AG09319 (cell line): Measurements from ENCODE around the gene SERPINA4.

ENCODE experiments used
- DNase-seq: peaks from one replicate; pipeline ENCODE4 v3.0.0-alpha.2; 2010; ENCODE audit warnings: low read depth; ENCODE audit errors: extremely low read depth
- TF ChIP-seq, protein P1 (sequence below): IDR thresholded peaks from 2 replicates; pipeline ENCODE4 v1.5.1; 2011; ENCODE audit warnings: low read depth, mild to moderate bottlenecking, inconsistent platforms, low read length, moderate library complexity

The SERPINA4 gene

DNA sequence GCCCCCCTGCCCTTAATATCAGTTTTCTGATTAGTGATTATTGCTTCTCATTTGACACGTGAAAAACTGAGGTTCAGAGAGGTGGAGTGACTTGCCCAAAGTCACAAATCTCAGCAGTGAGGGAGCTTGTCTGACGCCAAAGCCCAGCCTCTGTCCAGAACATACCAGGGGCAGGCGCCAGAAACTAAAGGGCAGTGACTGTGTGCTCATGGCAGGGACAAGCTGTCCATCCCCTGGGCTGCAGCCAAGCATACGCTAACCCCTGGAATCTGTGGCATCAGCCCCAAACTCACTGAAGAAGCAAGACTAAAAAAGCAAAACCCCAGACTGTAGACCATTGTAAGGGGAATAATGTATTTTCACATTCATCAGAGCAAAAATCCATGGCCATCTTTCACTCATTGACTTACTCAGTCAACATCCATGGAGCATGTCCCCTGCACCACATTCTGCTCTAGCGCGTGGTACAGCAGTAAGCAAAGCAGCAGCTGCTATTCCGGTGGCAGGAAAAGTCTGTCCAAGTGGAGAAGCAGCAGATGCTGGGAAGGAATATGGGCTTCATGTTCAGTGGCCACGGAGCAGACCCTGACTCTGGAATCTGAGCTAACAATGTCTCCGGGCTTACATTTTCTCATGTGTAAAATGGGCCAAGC is 1.5 kb upstream of the SERPINA4 start:
- DNase-seq = no peak
- TF ChIP-seq, protein P1, sequence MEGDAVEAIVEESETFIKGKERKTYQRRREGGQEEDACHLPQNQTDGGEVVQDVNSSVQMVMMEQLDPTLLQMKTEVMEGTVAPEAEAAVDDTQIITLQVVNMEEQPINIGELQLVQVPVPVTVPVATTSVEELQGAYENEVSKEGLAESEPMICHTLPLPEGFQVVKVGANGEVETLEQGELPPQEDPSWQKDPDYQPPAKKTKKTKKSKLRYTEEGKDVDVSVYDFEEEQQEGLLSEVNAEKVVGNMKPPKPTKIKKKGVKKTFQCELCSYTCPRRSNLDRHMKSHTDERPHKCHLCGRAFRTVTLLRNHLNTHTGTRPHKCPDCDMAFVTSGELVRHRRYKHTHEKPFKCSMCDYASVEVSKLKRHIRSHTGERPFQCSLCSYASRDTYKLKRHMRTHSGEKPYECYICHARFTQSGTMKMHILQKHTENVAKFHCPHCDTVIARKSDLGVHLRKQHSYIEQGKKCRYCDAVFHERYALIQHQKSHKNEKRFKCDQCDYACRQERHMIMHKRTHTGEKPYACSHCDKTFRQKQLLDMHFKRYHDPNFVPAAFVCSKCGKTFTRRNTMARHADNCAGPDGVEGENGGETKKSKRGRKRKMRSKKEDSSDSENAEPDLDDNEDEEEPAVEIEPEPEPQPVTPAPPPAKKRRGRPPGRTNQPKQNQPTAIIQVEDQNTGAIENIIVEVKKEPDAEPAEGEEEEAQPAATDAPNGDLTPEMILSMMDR = no peak

DNA sequence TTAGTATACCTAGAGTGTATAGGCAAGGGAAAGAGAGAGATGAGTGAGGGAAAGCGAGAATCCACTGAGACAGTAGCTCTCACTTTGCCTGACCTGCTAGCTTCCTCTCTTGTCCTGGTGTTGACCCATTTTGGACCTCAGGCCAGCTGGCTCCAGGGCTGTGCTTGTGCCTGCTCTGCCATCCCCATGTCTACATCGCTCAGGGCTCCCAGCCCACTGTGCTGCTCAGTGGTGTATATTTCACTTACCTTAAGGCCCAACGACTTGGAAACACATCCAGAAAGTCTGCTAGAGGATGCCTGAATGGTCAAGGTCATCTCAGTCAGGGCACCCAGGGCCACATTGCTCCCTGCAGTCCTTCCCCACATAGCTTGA is 964 bp upstream of the SERPINA4 start:
- TF ChIP-seq, protein P1 = no peak
- no peak for DNase-seq

DNA sequence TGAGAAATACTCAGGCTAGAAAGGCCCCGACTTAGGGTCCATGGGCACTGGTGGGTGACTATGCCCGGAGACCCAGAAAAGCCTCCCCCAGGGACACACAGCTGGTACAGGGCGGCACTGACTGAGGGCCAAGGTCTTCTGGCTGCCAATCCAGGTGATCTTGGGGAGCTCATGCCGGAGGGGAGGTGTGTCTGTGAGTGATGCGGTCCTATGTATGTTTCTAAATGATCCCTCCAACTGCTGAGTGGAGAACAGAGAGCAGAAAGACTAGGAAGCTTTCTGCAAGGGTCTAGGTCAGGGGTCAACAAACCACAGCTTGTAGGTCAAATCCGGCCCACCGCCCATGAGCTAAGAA is 391 bp downstream of the SERPINA4 start:
- DNase-seq = no peak
- TF ChIP-seq, protein P1 = no peak

DNA sequence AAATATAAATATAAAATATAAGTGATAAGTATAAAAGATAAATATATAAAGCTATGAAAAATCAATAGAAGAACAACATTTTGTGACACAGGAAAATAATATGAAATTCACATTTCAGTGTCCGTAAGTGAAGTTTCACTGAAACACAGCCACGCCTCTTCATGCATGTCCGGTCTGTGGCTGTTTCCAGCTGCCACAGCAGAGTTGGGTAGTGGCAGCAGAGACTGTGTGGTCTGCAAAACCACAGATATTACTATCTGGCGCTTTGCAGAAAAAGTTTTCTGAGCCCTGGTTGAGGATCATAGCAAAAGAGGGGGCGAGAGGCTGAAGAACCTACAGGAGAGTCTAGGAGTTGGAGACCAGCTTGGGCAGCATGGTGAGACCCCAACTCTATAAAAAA is 780 bp downstream of the SERPINA4 start:
- no peak for DNase-seq
- TF ChIP-seq, protein P1 = no peak

DNA sequence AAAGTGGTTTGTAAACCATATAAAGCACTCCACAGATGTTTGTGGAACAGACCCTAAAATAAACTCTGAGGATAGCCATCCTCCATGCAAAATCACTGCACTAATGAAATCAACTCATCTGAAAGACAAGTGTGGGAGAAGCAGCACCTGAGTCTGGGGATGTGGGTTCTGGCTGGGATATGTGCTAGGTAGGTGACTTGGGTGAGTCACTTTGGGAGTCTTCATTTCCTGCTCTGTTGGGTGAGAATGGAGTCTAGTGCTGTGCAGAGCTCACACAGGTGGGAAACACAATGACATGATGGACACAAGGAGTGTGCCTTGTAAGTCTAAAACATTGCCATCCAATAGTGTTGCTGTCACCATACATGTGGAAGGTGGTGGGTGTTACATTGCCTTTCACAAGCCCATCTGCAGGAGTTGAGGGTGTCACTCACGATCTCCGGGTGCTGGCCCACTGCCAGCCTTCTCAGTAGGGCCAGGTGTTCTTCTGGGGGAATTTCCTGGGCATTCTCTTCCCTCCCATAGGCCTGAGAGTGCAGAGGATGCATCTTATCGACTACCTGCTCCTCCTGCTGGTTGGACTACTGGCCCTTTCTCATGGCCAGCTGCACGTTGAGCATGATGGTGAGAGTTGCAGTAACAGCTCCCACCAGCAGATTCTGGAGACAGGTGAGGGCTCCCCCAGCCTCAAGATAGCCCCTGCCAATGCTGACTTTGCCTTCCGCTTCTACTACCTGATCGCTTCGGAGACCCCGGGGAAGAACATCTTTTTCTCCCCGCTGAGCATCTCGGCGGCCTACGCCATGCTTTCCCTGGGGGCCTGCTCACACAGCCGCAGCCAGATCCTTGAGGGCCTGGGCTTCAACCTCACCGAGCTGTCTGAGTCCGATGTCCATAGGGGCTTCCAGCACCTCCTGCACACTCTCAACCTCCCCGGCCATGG is 2.0 kb downstream of the SERPINA4 start:
- TF ChIP-seq, protein P1 = no peak
- DNase-seq = no peak

DNA sequence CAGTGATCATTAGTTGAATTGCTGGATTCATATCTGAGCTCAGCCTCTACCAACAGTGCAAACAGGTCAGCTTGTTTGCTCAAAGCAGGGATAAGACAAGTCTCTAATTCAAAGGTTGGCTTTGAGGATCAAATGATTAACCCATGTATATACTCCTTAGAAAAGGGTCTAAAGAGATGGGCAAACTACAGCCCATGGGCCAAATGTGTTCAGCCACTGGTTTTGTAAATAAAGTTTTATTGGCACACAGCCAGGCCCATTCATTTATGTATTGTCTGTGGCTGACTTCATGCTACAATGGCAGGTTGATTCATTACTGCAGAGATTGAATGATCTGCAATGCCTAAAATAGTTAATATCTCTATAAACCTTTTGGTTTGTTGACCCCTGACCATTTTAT is 3.1 kb downstream of the SERPINA4 start:
- no peak for DNase-seq
- TF ChIP-seq, protein P1 = no peak

DNA sequence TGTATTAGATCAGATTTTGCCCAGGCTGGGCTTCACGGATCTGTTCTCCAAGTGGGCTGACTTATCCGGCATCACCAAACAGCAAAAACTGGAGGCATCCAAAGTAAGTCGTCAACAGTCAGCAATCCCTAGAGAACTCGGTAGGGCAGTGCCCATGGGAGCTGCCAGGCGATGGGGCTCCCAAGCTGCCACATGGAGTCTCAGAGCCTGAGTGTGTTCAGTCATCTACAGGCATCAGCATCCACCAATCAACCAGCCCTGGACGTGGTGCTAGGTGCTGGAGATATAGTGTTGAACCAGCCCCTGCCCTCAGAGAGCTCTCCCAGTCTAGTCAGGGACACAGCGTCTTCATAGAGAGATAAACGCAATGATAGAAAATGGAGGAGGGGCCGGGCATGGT is 6.9 kb downstream of the SERPINA4 start:
- TF ChIP-seq, protein P1 = no peak
- no peak for DNase-seq
